Right lobe of liver (tissue), 4 donors: ENCODE measurements around the gene TTLL5.

ENCODE experiments used
- CTCF ChIP-seq, 4 donors: fragments of 200-600 bp in 3 of 4; fragments of 450-650 bp in 1 of 4; IDR thresholded peaks; one replicate each; pipeline versions ENCODE4 v1.5.1 to v1.8.0; 2016 to 2022; ENCODE audit warnings: antibody characterized with exemption in 4 of 4, mild to moderate bottlenecking in 2 of 4
- POLR2A ChIP-seq: fragments of 450-650 bp; IDR thresholded peaks from one replicate; pipeline ENCODE4 v1.6.1; 2017; ENCODE audit warnings: antibody characterized with exemption, mild to moderate bottlenecking
- donor health status: DM: no; HTN: no; CAD: no.
- donor health status: DM: no; HTN: no; CAD: no.
- donor health status: DM: no; HTN: yes; CAD: no.

- TF ChIP-seq CTCF (IDR thresholded peaks at IDR 0.05) (peak; percentile 91 to 96 (median 94)), POLR2A (no peak)
These were observed 245.7 kb downstream of the TTLL5 start for GRCh38 chr14:75906680-75907280.
